Loucy (cell line): ENCODE results near the gene PARVA.

Source experiments
- H2AFZ ChIP-seq: fragments of 200-600 bp; sonication (generic); 2 replicates; pipeline ENCODE4 v1.6.0; 2016; ENCODE audit warnings: antibody characterized with exemption, mild to moderate bottlenecking, low read length, moderate library complexity
- H3F3A ChIP-seq: fragments of 200-600 bp; 2 replicates; pipeline ENCODE4 v1.6.0; 2016; ENCODE audit warnings: antibody characterized with exemption, low read depth, mild to moderate bottlenecking
- H3K27me3 ChIP-seq: fragments of 200-600 bp; sonication (generic); 2 replicates; pipeline ENCODE4 v1.6.1; 2014; ENCODE audit warnings: low read length, mild to moderate bottlenecking; ENCODE audit not compliant: insufficient read depth, poor library complexity, severe bottlenecking
- H3K36me3 ChIP-seq: fragments of 200-600 bp; sonication (generic); 2 replicates; pipeline ENCODE4 v1.6.1; 2016; ENCODE audit warnings: low read length; ENCODE audit not compliant: insufficient read depth
- H3K4me1 ChIP-seq: fragments of 200-600 bp; sonication (generic); 2 replicates; pipeline ENCODE4 v1.5.1; 2014; ENCODE audit warnings: low read length, mild to moderate bottlenecking; ENCODE audit not compliant: insufficient read depth, poor library complexity, severe bottlenecking
- H3K4me2 ChIP-seq: fragments of 200-600 bp; sonication (generic); 2 replicates; pipeline ENCODE4 v1.6.0; 2014; ENCODE audit warnings: antibody characterized with exemption, low read length, low read depth, mild to moderate bottlenecking; ENCODE audit not compliant: poor library complexity, severe bottlenecking
- H3K4me3 ChIP-seq: fragments of 200-600 bp; sonication (generic); 2 replicates; pipeline ENCODE4 v1.5.1; 2014; ENCODE audit warnings: low read length, mild to moderate bottlenecking, mixed read lengths; ENCODE audit not compliant: poor library complexity, severe bottlenecking
- H3K79me2 ChIP-seq: fragments of 200-600 bp; sonication (generic); 2 replicates; pipeline ENCODE4 v1.6.1; 2014; ENCODE audit warnings: low read length; ENCODE audit not compliant: insufficient read depth
- H3K9ac ChIP-seq: fragments of 200-600 bp; sonication (generic); 2 replicates; pipeline ENCODE4 v1.6.0; 2014; ENCODE audit warnings: mild to moderate bottlenecking, low read depth, low read length, moderate library complexity; ENCODE audit not compliant: poor library complexity, severe bottlenecking
- H3K9me2 ChIP-seq: fragments of 200-600 bp; sonication (generic); replicated peaks from 2 replicates; pipeline ENCODE4 v1.6.1; 2016; ENCODE audit warnings: low read depth, low read length, mixed read lengths
- H3K9me3 ChIP-seq: fragments of 200-600 bp; sonication (generic); 2 replicates; pipeline ENCODE4 v1.6.1; 2014; ENCODE audit warnings: mild to moderate bottlenecking, antibody characterized with exemption, low read length, low read depth; ENCODE audit not compliant: insufficient read depth
- H4K20me1 ChIP-seq: fragments of 200-600 bp; sonication (generic); 2 replicates; pipeline ENCODE4 v1.6.0; 2014; ENCODE audit warnings: antibody characterized with exemption, low read length, mild to moderate bottlenecking; ENCODE audit not compliant: insufficient read depth, poor library complexity, severe bottlenecking
- EZH2phosphoT487 ChIP-seq: fragments of 200-600 bp; IDR thresholded peaks from 2 replicates; pipeline ENCODE4 v1.6.1; 2018; ENCODE audit warnings: antibody characterized with exemption, mild to moderate bottlenecking, moderate library complexity, borderline replicate concordance
- TF ChIP-seq, protein P1 (sequence below): fragments of 200-600 bp; sonication (generic); conservative IDR thresholded peaks from 2 replicates; pipeline ENCODE4 v1.5.1; 2014; ENCODE audit warnings: mild to moderate bottlenecking, antibody characterized with exemption, low read length

Gene PARVA

DNA sequence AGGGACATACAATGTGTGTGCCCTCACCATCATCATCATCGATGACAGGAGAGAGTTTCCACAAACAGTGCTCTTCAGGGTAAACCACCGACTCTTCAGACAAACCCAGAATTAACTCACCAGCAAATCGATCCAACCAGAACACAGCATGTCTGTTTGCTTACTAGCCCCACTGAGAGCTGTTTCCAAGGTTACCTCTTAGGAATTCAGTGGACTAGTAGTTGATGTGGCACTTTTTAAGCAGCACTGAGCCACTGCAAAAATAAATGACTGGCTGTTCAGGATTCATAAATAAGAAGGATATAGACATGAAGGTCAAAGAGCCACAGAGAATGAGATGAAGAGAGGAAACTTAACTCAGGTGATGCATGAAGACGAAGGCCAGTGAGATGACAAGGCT, 83.1 kb downstream of the PARVA start:
- H3K79me2 ChIP-seq, result no peaks in the 10 kb centered on the region
- no peaks in the 10 kb centered on the region for H3K9me3 ChIP-seq
- no peaks in the 10 kb centered on the region for H3K36me3 ChIP-seq
- H3K27me3 ChIP-seq, result no peaks in the 10 kb centered on the region
- TF ChIP-seq, protein P1, sequence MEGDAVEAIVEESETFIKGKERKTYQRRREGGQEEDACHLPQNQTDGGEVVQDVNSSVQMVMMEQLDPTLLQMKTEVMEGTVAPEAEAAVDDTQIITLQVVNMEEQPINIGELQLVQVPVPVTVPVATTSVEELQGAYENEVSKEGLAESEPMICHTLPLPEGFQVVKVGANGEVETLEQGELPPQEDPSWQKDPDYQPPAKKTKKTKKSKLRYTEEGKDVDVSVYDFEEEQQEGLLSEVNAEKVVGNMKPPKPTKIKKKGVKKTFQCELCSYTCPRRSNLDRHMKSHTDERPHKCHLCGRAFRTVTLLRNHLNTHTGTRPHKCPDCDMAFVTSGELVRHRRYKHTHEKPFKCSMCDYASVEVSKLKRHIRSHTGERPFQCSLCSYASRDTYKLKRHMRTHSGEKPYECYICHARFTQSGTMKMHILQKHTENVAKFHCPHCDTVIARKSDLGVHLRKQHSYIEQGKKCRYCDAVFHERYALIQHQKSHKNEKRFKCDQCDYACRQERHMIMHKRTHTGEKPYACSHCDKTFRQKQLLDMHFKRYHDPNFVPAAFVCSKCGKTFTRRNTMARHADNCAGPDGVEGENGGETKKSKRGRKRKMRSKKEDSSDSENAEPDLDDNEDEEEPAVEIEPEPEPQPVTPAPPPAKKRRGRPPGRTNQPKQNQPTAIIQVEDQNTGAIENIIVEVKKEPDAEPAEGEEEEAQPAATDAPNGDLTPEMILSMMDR, result no peak
- TF ChIP-seq EZH2phosphoT487, result no peak
- H4K20me1 ChIP-seq, result no peaks in the 10 kb centered on the region
- H2AFZ ChIP-seq, result no peak overlapping the region
- no peak overlapping the region for H3K4me3 ChIP-seq
- H3K4me2 ChIP-seq, result no peak overlapping the region
- H3K9ac ChIP-seq, result no peak overlapping the region
- no peaks in the 10 kb centered on the region for H3F3A ChIP-seq
- no peaks in the 10 kb centered on the region for H3K9me2 ChIP-seq
- no peaks in the 10 kb centered on the region for H3K4me1 ChIP-seq

DNA sequence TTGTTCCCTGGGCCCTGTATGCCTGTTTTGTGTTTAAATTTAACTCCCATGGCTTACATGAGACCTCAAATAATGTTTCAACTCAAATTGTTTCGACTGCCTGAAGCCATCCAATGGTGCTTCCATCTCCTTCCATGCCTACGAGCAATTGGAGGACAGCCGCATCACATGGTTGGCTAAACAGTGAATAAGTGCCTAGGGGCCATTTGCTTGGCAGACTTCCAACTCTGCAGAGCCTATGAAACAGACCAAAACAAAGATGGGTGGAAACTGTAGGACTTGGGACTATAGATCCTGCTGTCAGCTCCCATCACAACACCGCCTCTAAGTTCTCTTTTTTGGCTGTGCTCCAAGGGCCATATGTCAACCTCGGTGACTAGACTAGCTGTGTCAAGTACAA, 84.1 kb downstream of the PARVA start:
- no peaks in the 10 kb centered on the region for H3K79me2 ChIP-seq
- no peak overlapping the region for H3K9ac ChIP-seq
- no peak overlapping the region for H2AFZ ChIP-seq
- no peaks in the 10 kb centered on the region for H3K36me3 ChIP-seq
- H3K4me2 ChIP-seq, result no peak overlapping the region
- no peaks in the 10 kb centered on the region for H3K9me2 ChIP-seq
- H4K20me1 ChIP-seq, result no peaks in the 10 kb centered on the region
- no peaks in the 10 kb centered on the region for H3F3A ChIP-seq
- no peaks in the 10 kb centered on the region for H3K9me3 ChIP-seq
- TF ChIP-seq EZH2phosphoT487, result no peak
- H3K27me3 ChIP-seq, result no peaks in the 10 kb centered on the region
- H3K4me3 ChIP-seq, result no peak overlapping the region
- H3K4me1 ChIP-seq, result no peaks in the 10 kb centered on the region

- H3K27me3 ChIP-seq, result no peaks in the 10 kb centered on the region
- no peaks in the 10 kb centered on the region for H3K79me2 ChIP-seq
- H4K20me1 ChIP-seq, result no peaks in the 10 kb centered on the region
- H3K9me3 ChIP-seq, result no peaks in the 10 kb centered on the region
- H3F3A ChIP-seq, result no peaks in the 10 kb centered on the region
- H3K4me3 ChIP-seq, result no peak overlapping the region
- H2AFZ ChIP-seq, result no peak overlapping the region
- TF ChIP-seq EZH2phosphoT487, result no peak
- TF ChIP-seq, protein P1, result no peak
- H3K9ac ChIP-seq, result no peak overlapping the region
- H3K4me2 ChIP-seq, result no peak overlapping the region
- no peaks in the 10 kb centered on the region for H3K36me3 ChIP-seq
- no peaks in the 10 kb centered on the region for H3K4me1 ChIP-seq
- H3K9me2 ChIP-seq, result no peaks in the 10 kb centered on the region
These were observed 86.9 kb downstream of the PARVA start for GRCh38 chr11:12464303-12464702.

DNA sequence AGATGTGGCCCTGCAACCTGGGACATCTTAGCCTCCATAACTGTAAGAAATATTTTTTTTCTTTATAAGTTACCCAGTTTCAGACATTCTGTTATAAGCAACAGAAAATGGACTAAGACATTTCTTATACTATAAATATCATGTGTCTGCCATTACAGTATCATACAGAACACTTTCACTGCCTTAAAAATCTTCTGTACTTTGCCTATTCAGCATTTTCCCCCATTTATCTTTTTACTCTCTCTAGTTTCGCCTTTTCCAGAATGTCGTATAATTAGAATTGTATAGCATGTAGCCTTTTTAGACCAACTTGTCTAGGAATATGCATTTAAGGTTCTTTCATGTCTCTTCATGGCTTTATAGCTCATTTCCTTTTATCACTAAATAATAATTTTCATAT, 88.0 kb downstream of the PARVA start:
- Histone ChIP-seq H4K20me1 (no peaks in the 10 kb centered on the region), H3K4me2 (no peak overlapping the region), H3K4me1 (no peaks in the 10 kb centered on the region), H3K27me3 (no peaks in the 10 kb centered on the region), H3K9me3 (no peaks in the 10 kb centered on the region), H3K79me2 (no peaks in the 10 kb centered on the region), H3K36me3 (no peaks in the 10 kb centered on the region), H2AFZ (no peak overlapping the region), H3K9ac (no peak overlapping the region), H3K4me3 (no peak overlapping the region), H3K9me2 (no peaks in the 10 kb centered on the region), H3F3A (no peaks in the 10 kb centered on the region)
- TF ChIP-seq, protein P1, result no peak
- no peak for TF ChIP-seq EZH2phosphoT487
